Parathyroid adenoma (tissue), 2 donors: Measurements from ENCODE around the gene CLASP2.

Source experiments
- H2AFZ ChIP-seq: fragments of 300-600 bp; sonication (generic); one replicate; pipeline ENCODE4 v1.7.0; 2017; ENCODE audit warnings: antibody characterized with exemption, mild to moderate bottlenecking
- H3K27ac ChIP-seq: fragments of 300-600 bp; sonication (generic); one replicate; pipeline ENCODE4 v1.7.0; 2017
- H3K27me3 ChIP-seq: fragments of 300-600 bp; sonication (generic); one replicate; pipeline ENCODE4 v1.7.0; 2017; ENCODE audit warnings: low read length; ENCODE audit not compliant: control insufficient read depth, insufficient read depth
- H3K36me3 ChIP-seq: fragments of 300-600 bp; sonication (generic); one replicate; pipeline ENCODE4 v1.7.0; 2017; ENCODE audit warnings: low read length; ENCODE audit not compliant: control insufficient read depth, insufficient read depth
- H3K4me1 ChIP-seq: fragments of 300-600 bp; sonication (generic); one replicate; pipeline ENCODE4 v1.7.0; 2017; ENCODE audit warnings: control low read depth
- H3K4me2 ChIP-seq: fragments of 300-600 bp; sonication (generic); one replicate; pipeline ENCODE4 v1.7.0; 2017; ENCODE audit warnings: low read length
- H3K4me3 ChIP-seq: fragments of 300-600 bp; sonication (generic); one replicate; pipeline ENCODE4 v1.7.0; 2017; ENCODE audit warnings: low read depth, low read length
- H3K79me2 ChIP-seq: fragments of 300-600 bp; sonication (generic); one replicate; pipeline ENCODE4 v1.7.0; 2017; ENCODE audit warnings: control low read depth
- H3K9ac ChIP-seq: fragments of 300-600 bp; sonication (generic); one replicate; pipeline ENCODE4 v1.7.0; 2017; ENCODE audit warnings: mild to moderate bottlenecking
- H3K9me3 ChIP-seq: fragments of 300-600 bp; sonication (generic); one replicate; pipeline ENCODE4 v1.7.0; 2017; ENCODE audit warnings: low read length; ENCODE audit not compliant: control insufficient read depth
- TF ChIP-seq, protein P1 (sequence below): fragments of 300-600 bp; sonication (generic); IDR thresholded peaks from one replicate; pipeline ENCODE4 v1.7.0; 2017; ENCODE audit warnings: antibody characterized with exemption, mild to moderate bottlenecking
- donor health status: primary hyperparathyroidism.

Gene CLASP2

DNA sequence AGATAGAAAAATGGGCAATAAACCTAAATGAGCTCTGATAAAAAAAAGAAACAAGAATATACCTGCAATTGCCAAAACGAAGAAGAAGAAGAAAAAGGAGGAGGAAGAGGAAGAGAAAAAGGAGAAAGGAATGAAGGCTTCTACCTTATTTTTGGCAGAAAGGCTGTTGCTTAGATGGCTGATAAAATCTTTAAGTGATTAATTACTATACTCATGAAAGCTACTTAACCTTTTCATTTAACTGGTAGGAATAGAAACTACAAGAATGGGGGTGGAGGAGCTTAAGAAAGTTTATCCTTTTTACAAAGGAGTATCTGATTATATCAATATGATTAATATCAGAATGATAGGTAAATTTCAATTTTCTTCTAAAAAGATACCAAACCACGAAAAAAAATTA, 75.2 kb downstream of the CLASP2 start:
- H3K9me3 ChIP-seq, result no peaks in the 10 kb centered on the region

DNA sequence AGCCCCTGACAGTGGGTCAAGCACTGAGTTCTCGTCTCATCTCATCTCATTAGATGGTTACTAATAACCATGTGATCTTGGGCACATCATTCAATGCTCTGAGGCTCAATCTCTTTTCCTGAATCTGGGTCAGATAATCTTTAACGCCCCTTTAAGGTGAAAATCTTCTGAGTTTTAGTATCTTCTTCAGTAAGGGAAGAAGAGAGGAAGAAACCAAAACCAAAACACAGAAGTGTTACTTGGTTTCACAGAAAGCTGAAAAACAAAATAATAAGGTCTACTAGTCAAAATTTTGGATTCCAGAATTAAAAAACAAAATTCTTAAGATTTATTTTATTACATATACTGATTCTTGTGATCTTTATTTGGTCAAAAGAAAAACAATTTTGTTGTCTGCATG, 78.2 kb downstream of the CLASP2 start:
- Histone ChIP-seq H3K27ac (no peak overlapping the region), H3K36me3 (no peaks in the 10 kb centered on the region), H3K9me3 (no peaks in the 10 kb centered on the region), H3K4me1 (no peaks in the 10 kb centered on the region), H3K27me3 (no peaks in the 10 kb centered on the region), H2AFZ (no peak overlapping the region), H3K9ac (no peak overlapping the region), H3K4me3 (no peak overlapping the region), H3K4me2 (no peak overlapping the region), H3K79me2 (no peaks in the 10 kb centered on the region)
- TF ChIP-seq, protein P1, sequence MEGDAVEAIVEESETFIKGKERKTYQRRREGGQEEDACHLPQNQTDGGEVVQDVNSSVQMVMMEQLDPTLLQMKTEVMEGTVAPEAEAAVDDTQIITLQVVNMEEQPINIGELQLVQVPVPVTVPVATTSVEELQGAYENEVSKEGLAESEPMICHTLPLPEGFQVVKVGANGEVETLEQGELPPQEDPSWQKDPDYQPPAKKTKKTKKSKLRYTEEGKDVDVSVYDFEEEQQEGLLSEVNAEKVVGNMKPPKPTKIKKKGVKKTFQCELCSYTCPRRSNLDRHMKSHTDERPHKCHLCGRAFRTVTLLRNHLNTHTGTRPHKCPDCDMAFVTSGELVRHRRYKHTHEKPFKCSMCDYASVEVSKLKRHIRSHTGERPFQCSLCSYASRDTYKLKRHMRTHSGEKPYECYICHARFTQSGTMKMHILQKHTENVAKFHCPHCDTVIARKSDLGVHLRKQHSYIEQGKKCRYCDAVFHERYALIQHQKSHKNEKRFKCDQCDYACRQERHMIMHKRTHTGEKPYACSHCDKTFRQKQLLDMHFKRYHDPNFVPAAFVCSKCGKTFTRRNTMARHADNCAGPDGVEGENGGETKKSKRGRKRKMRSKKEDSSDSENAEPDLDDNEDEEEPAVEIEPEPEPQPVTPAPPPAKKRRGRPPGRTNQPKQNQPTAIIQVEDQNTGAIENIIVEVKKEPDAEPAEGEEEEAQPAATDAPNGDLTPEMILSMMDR, result no peak

More for the DNA sequence above, 75.2 kb downstream of the CLASP2 start:
- no peaks in the 10 kb centered on the region for H3K79me2 ChIP-seq
- no peak overlapping the region for H3K4me3 ChIP-seq
- no peak overlapping the region for H3K4me2 ChIP-seq
- H3K36me3 ChIP-seq, result no peaks in the 10 kb centered on the region
- H3K4me1 ChIP-seq, result no peaks in the 10 kb centered on the region
- no peaks in the 10 kb centered on the region for H3K27me3 ChIP-seq
- H2AFZ ChIP-seq, result no peak overlapping the region
- no peak overlapping the region for H3K9ac ChIP-seq
- TF ChIP-seq, protein P1, result no peak
- no peak overlapping the region for H3K27ac ChIP-seq

DNA sequence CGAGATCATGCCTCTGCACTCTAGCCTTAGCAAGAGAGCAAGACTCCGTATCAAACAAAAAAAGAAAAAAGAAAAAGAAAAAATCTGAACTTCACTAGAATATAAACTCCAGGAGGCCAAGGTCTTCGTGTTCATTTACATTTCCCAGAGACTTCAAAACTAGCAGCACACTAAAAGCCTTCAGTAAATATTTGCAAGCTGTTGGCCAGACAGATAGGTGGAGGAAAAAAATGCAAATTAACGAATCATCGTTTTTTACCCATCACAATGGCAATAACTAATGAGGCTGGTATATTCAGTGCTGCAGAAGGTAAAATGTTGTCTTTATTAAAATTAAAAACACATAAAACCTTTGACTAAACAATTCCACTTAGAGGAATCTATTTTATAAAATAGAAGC, 80.6 kb downstream of the CLASP2 start:
- H3K4me3 ChIP-seq, result no peak overlapping the region
- no peaks in the 10 kb centered on the region for H3K9me3 ChIP-seq
- H3K27ac ChIP-seq, result no peak overlapping the region
- TF ChIP-seq, protein P1, result no peak
- H2AFZ ChIP-seq, result no peak overlapping the region
- H3K9ac ChIP-seq, result no peak overlapping the region
- no peak overlapping the region for H3K4me2 ChIP-seq
- no peaks in the 10 kb centered on the region for H3K27me3 ChIP-seq
- H3K79me2 ChIP-seq, result no peaks in the 10 kb centered on the region
- H3K4me1 ChIP-seq, result no peaks in the 10 kb centered on the region
- H3K36me3 ChIP-seq, result no peaks in the 10 kb centered on the region

DNA sequence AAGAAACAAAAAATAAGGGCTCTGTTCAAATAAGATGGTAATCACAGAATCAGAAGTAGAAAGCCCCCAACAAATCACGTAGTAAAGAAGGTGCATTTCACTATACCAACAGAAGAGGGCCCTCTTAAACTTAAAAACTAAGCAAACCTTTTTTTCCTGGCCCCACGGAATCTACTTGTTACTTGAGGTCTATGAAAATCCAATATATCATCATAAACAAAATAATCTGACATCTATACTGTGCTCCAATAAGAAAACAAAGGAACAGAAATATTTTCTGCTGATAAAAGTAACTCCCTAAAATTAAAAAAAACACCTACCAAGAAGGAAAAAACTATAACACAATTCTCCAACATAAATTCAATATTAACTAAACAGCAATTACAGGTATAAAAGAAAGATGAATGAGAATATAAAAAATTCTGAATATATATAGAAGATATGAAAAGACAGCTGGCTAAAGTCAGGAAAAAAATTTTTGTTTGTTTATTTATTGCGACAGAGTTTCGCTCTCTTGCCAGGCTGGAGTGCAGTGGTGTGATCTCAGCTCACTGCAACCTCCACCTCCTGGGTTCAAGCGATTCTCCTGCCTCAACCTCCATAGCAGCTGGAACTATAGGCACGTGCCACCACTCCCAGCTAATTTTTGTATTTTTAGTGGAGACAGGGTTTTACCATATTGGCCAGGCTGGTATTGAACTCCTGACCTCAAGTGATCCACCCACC, 81.8 kb downstream of the CLASP2 start:
- Histone ChIP-seq H3K36me3 (no peaks in the 10 kb centered on the region), H3K4me2 (no peak overlapping the region), H3K4me1 (no peaks in the 10 kb centered on the region), H2AFZ (no peak overlapping the region), H3K9me3 (no peaks in the 10 kb centered on the region), H3K27me3 (no peaks in the 10 kb centered on the region), H3K27ac (no peak overlapping the region), H3K79me2 (no peaks in the 10 kb centered on the region), H3K4me3 (no peak overlapping the region), H3K9ac (no peak overlapping the region)
- TF ChIP-seq, protein P1, result peak; percentile 55

DNA sequence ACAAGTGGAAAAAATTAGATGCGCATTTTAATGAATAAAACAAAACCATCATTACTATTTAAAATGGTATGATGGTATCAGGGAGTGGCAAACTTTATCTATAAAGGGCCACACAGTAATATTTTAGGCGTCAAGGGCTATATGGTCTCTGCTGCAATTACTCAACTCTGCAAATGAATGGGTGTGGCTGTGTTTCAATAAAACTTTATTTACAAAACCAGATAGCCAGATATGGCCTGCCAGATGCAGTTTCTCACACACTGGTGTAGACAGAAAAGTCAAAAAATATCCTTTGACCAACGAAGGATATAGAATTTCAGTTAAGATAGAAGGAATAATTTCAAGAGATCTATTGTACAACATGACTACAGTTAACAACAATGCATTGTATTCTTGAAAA, 83.8 kb downstream of the CLASP2 start:
- Histone ChIP-seq H3K27ac (no peak overlapping the region), H3K4me2 (no peak overlapping the region)
- TF ChIP-seq, protein P1, result no peak

More for the DNA sequence above, 83.8 kb downstream of the CLASP2 start:
- Histone ChIP-seq H3K4me3 (no peak overlapping the region), H3K27me3 (no peaks in the 10 kb centered on the region), H3K9ac (no peak overlapping the region), H2AFZ (no peak overlapping the region), H3K36me3 (no peaks in the 10 kb centered on the region), H3K4me1 (no peaks in the 10 kb centered on the region), H3K9me3 (no peaks in the 10 kb centered on the region), H3K79me2 (no peaks in the 10 kb centered on the region)
